HG03558 (cell line): Measurements from ENCODE around the gene OGFOD2.

Source experiments
- ATAC-seq: cut with Tn5 transposase; IDR thresholded peaks from one replicate; pipeline ENCODE4 v1.9.1; 2021; ENCODE audit warnings: moderate number of reproducible peaks; ENCODE audit not compliant: unreplicated experiment; ENCODE audit errors: extremely low read depth

The OGFOD2 gene

GRCh38 chr12:123024819-123025391 is 49.9 kb downstream of the OGFOD2 start:
- no peak for ATAC-seq

DNA sequence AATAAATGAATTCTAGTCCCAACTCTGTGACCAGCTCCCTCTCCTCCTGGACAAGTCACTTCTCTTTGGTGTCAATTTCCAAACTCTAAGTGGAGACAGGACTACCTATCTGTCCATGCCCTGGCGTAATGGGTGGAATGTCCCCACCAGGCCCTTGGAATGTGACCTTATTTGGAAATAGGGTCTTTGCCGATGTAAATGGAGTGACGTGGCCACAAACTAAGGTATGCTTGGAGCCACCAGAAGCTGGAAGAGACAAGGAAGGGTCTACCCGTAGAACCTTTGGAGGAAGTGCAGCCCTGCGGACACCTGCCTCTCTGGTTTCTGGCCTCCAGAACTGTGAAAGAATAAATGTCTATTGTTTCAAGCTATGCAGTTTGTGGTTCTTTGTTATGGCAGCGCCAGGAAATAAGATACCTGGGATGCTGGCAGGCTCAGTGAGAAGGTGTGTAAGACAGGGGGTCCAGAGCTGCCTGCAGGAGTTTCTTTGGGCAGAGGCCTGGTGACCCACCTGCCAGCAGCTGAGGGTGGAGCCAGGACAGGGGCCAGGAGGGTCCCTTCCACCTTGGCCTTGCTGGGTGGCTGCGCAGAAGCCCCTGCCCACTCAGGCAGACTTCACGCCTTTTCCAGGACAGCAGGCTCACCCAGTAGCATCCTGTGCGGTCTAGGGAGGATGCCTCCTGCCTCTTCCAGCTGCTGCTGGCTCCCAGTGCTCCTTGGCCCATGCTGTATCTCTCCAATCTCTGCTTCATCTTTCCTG is 51.2 kb downstream of the OGFOD2 start:
- ATAC-seq: no peak

- ATAC-seq: no peak
Observed at GRCh38 chr12:123027726-123028445, 52.8 kb downstream of the OGFOD2 start.

- ATAC-seq: no peak
Observed at GRCh38 chr12:123028475-123028874, 53.4 kb downstream of the OGFOD2 start.

DNA sequence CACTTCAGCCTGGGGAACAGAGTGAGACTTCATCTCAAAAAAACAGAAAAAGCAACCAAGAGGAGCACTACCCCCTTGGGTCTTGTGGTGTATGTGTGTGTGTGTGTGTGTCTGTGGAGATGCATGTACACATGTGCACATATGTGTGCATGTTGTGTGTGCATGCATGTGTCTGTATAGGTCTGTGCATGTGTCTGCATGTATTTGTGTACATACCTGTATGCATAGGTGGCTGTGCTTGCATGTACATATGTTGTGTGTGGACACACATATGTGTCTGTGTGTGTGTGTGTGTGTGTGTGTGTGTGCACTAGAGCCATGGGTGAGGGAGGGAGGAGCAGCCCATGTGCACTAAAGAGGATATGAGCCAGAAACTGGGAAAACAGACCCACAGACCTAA is 54.5 kb downstream of the OGFOD2 start:
- ATAC-seq: no peak
